Osteocyte (in vitro differentiated cells): Measurements from ENCODE around the gene ACO1. TPM values are rescaled to one million over a fixed set of nuclear protein-coding genes. Genes with fewer than 3 reads are reported as not detected.

Source experiments
- DNase-seq: peaks from one replicate; pipeline ENCODE4 v3.0.0; 2021; ENCODE audit warnings: mixed read lengths; ENCODE audit not compliant: unreplicated experiment; ENCODE audit errors: extremely low spot score
- H3K27ac Mint-ChIP-seq: one replicate; pipeline ENCODE4 v1.8.0; 2021; ENCODE audit warnings: mild to moderate bottlenecking, mixed read lengths; ENCODE audit not compliant: unreplicated experiment
- H3K27me3 Mint-ChIP-seq: one replicate; pipeline ENCODE4 v1.8.0; 2021; ENCODE audit warnings: mixed read lengths; ENCODE audit not compliant: unreplicated experiment
- H3K36me3 Mint-ChIP-seq: one replicate; pipeline ENCODE4 v1.8.0; 2021; ENCODE audit warnings: mixed read lengths; ENCODE audit not compliant: unreplicated experiment
- H3K4me1 Mint-ChIP-seq: one replicate; pipeline ENCODE4 v1.8.0; 2021; ENCODE audit warnings: mixed read lengths; ENCODE audit not compliant: unreplicated experiment
- H3K4me3 Mint-ChIP-seq: one replicate; pipeline ENCODE4 v1.8.0; 2021; ENCODE audit warnings: mild to moderate bottlenecking, moderate library complexity, mixed read lengths; ENCODE audit not compliant: unreplicated experiment
- H3K9me3 Mint-ChIP-seq: one replicate; pipeline ENCODE4 v1.8.0; 2021; ENCODE audit warnings: mixed read lengths; ENCODE audit not compliant: unreplicated experiment
- total RNA-seq: library from RNA; stranded (reverse); gene quantifications from 2 replicates; pipeline ENCODE4 v1.2.1, GENCODE V29; 2021
- TF ChIP-seq, protein P1 (sequence below): fragments of 200-600 bp; sonication (generic); IDR thresholded peaks from 2 replicates; pipeline ENCODE4 v1.5.0; 2021; ENCODE audit warnings: antibody characterized with exemption, mild to moderate bottlenecking, moderate library complexity

The ACO1 gene
- total RNA-seq, 1 donor from 2014 or later: 42.0 TPM

DNA sequence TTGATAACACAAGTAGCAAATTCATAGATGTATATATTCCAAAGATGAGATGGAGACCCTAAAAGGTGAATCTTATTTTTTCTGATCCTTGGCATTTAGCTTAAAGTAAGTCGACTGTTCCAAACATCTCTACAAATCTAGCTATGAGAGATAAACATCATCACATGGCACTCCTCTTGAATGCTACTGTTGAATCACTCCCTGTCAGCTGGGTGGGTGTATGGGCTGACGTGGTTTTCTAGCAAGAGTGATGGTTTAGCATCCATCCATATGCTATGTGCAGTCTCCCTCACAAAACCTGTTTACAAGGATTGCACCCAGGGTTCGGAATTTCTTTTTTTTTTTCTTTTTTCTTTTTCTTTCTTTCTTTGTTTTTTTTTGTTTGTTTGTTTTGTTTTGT is 13.8 kb downstream of the ACO1 start:
- Mint-ChIP-seq H3K36me3 (peaks cover 6% of the 10 kb centered on the region), H3K9me3 (no peaks in the 10 kb centered on the region), H3K27me3 (no peaks in the 10 kb centered on the region), H3K27ac (no peak overlapping the region), H3K4me1 (peaks cover 30% of the 10 kb centered on the region), H3K4me3 (no peak overlapping the region)
- no peak for DNase-seq
- TF ChIP-seq, protein P1, sequence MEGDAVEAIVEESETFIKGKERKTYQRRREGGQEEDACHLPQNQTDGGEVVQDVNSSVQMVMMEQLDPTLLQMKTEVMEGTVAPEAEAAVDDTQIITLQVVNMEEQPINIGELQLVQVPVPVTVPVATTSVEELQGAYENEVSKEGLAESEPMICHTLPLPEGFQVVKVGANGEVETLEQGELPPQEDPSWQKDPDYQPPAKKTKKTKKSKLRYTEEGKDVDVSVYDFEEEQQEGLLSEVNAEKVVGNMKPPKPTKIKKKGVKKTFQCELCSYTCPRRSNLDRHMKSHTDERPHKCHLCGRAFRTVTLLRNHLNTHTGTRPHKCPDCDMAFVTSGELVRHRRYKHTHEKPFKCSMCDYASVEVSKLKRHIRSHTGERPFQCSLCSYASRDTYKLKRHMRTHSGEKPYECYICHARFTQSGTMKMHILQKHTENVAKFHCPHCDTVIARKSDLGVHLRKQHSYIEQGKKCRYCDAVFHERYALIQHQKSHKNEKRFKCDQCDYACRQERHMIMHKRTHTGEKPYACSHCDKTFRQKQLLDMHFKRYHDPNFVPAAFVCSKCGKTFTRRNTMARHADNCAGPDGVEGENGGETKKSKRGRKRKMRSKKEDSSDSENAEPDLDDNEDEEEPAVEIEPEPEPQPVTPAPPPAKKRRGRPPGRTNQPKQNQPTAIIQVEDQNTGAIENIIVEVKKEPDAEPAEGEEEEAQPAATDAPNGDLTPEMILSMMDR: no peak

DNA sequence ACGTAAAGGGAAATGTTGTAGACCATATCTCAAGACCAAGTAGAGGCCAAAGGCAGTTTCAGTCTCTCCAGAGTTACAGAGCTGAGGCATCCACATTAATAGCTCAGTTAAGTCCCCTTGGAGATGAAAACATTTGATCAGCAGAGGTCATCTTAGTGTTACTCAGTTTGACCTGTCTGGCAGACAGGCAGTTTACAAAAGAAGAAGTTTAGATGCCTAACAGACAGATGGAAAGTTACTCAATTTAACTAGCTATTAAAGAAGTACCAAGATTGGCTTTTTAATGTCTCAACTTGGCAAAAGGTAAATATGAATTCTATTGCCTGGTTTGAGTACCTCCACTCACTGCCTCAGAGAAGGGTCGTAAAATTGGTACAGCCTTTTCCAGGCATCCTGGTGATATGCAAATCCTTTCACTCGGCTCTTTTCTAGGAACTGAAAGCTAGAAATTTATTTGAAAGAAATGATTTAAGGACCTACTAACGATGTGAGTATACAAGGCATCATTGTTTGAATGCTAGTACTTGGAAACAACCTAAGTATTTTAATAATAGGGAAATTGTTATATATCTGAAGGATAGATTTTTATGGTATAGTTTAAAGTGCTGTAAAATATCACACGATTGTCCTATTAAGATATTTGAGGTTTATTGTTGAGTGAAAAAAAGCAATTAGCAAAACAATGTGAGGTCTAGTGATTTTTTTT is 14.8 kb downstream of the ACO1 start:
- Mint-ChIP-seq H3K27ac (no peak overlapping the region), H3K9me3 (no peaks in the 10 kb centered on the region), H3K4me1 (peaks cover 32% of the 10 kb centered on the region), H3K4me3 (no peak overlapping the region), H3K27me3 (no peaks in the 10 kb centered on the region), H3K36me3 (peaks cover 7% of the 10 kb centered on the region)
- TF ChIP-seq, protein P1: no peak
- DNase-seq: no peak

DNA sequence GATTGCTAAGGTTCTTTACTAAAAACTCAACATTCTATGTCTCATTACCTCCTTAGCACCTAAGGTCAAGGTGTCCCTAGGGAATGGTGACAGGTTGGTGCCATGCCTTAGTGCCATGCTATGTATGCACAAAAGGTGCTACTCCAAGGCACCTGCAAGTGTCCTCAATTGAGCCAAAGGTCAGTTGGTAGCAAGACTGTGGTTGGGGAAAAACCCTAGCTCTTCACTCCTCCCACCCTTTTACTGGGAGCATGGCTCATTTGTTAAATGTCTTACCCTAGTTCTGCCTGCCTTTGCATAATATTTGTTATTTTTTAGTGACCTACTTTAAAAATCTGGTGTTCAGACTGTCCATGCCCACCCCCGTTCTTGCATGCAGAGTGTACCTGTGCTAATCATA is 17.0 kb downstream of the ACO1 start:
- TF ChIP-seq, protein P1: no peak
- no peak overlapping the region for H3K4me3 Mint-ChIP-seq

DNA sequence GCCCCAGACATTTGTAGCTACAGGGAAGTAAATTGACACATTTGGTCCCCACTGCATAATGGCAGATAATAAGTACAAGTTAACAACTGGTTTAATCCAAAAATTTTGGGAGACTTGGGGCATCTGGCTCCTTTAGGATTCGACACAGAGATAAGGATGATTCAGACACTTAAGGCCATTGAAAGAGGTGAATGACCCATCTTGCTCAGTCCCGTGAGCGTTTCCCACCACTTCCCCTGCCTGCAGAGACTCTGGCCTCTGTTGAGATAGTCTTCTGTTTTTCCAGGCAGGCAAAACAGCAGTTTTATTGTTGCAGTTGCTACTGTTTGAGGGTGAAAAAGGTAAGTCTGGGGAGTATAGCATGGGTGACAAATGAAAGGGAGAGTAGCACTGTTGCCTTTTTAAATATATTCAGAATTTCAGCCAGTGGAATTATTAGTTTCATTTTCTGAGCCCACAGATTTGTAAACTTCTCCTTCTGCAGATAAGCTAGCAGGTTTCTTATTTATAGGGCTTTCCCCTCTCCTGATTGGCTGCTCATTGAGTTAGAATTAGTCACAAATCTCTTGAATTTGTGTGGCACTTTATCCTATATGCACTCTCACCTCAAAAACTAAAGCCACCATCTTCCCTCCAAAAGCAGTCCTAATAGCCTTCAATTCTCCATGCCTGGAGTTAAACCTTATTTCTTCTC is 19.3 kb downstream of the ACO1 start:
- Mint-ChIP-seq H3K27ac (no peak overlapping the region), H3K27me3 (no peaks in the 10 kb centered on the region), H3K36me3 (peaks cover 39% of the 10 kb centered on the region), H3K4me1 (peaks cover 6% of the 10 kb centered on the region), H3K9me3 (peaks cover 3% of the 10 kb centered on the region), H3K4me3 (no peak overlapping the region)
- DNase-seq: no peak
- TF ChIP-seq, protein P1: no peak

More for the DNA sequence above, 17.0 kb downstream of the ACO1 start:
- Mint-ChIP-seq H3K27me3 (no peaks in the 10 kb centered on the region), H3K4me1 (peaks cover 14% of the 10 kb centered on the region), H3K36me3 (peaks cover 19% of the 10 kb centered on the region), H3K27ac (no peak overlapping the region), H3K9me3 (peaks cover 3% of the 10 kb centered on the region)
- no peak for DNase-seq

DNA sequence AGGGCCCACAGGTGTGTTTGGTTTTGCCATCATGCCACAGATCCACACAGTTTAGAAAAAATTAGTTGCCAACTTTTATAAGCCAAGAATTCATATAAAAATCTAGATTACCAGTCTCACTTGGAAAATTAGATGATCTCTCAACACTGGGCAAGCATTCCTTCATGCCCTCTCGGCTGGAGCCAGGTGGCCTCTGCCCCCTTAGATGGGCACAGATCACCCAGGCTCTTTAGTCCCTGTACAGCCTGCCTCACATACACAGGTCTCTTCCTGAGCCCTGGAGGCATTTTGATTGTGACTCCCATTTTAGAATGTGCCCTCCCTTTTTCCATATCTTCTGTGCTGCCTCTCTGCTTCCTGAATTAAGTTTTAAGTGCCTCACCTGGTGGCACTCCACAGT is 20.0 kb downstream of the ACO1 start:
- no peak overlapping the region for H3K27ac Mint-ChIP-seq
- H3K4me3 Mint-ChIP-seq: no peak overlapping the region
- H3K9me3 Mint-ChIP-seq: peaks cover 3% of the 10 kb centered on the region
- no peaks in the 10 kb centered on the region for H3K27me3 Mint-ChIP-seq
- peaks cover 6% of the 10 kb centered on the region for H3K4me1 Mint-ChIP-seq
- TF ChIP-seq, protein P1: no peak
- no peak for DNase-seq
- peaks cover 45% of the 10 kb centered on the region for H3K36me3 Mint-ChIP-seq
